PC-9 (cell line): ENCODE results near the gene AMDHD2. TPM values are rescaled to one million over a fixed set of nuclear protein-coding genes. Genes with fewer than 3 reads are reported as not detected.

ENCODE experiments used
- BruUV-seq: library from RNA; stranded (reverse); fragments of 400-500 nt; replicated peaks from 2 replicates; lab custom pipeline; 2021; lab: Mats Ljungman, UMichigan
- CTCF ChIA-PET: fragments of 300-600 bp; sonication (Branson Sonifier 250); formaldehyde crosslinking; loops from one replicate; lab custom pipeline; 2022; ENCODE audit warnings: antibody characterized with exemption; lab: Charles Lee
- POLR2A ChIA-PET: fragments of 300-600 bp; sonication (Branson Sonifier 250); formaldehyde crosslinking; loops from one replicate; lab custom pipeline; 2022; ENCODE audit warnings: antibody characterized with exemption; ENCODE audit not compliant: unreplicated experiment; lab: Charles Lee
- DNase-seq, 2 experiments: peaks; one replicate each; pipeline versions ENCODE4 v3.0.0 to v3.0.0-alpha.2; 2015 to 2022; ENCODE audit warnings: mixed read lengths in 1 of 2
- H2AFZ ChIP-seq: fragments of 200-600 bp; sonication (generic); 2 replicates; pipeline ENCODE4 v1.8.1; 2017; ENCODE audit warnings: antibody characterized with exemption
- H3F3A ChIP-seq: fragments of 200-600 bp; sonication (generic); 2 replicates; pipeline ENCODE4 v1.8.1; 2017; ENCODE audit warnings: antibody characterized with exemption, mild to moderate bottlenecking, low read depth; ENCODE audit not compliant: insufficient read depth
- H3K27ac ChIP-seq: fragments of 200-600 bp; sonication (generic); 2 replicates; pipeline ENCODE4 v1.6.1; 2016; ENCODE audit warnings: mixed run types
- H3K27me3 ChIP-seq: fragments of 200-600 bp; sonication (generic); 2 replicates; pipeline ENCODE4 v1.6.1; 2016; ENCODE audit warnings: low read depth, mixed run types; ENCODE audit not compliant: insufficient read depth
- H3K36me3 ChIP-seq: fragments of 200-600 bp; sonication (generic); 2 replicates; pipeline ENCODE4 v1.6.1; 2016; ENCODE audit warnings: low read depth, mixed run types
- H3K4me1 ChIP-seq: fragments of 200-600 bp; sonication (generic); replicated peaks from 2 replicates; pipeline ENCODE4 v1.6.1; 2016; ENCODE audit warnings: mixed run types; ENCODE audit not compliant: insufficient read depth
- H3K4me2 ChIP-seq: fragments of 200-600 bp; sonication (generic); 2 replicates; pipeline ENCODE4 v1.6.1; 2017; ENCODE audit warnings: mixed run types
- H3K4me3 ChIP-seq: fragments of 200-600 bp; sonication (generic); 2 replicates; pipeline ENCODE4 v1.6.1; 2016; ENCODE audit warnings: mixed run types
- H3K79me2 ChIP-seq: fragments of 200-600 bp; sonication (generic); 2 replicates; pipeline ENCODE4 v1.6.1; 2017; ENCODE audit warnings: low read depth, mixed run types
- H3K9me2 ChIP-seq: fragments of 200-600 bp; sonication (generic); 2 replicates; pipeline ENCODE4 v1.8.1; 2017; ENCODE audit warnings: mild to moderate bottlenecking; ENCODE audit not compliant: insufficient read depth
- H3K9me3 ChIP-seq: fragments of 200-600 bp; sonication (generic); 2 replicates; pipeline ENCODE4 v1.8.1; 2016; ENCODE audit warnings: low read depth; ENCODE audit not compliant: insufficient read depth
- H4K20me1 ChIP-seq: fragments of 200-600 bp; sonication (generic); 2 replicates; pipeline ENCODE4 v1.8.1; 2017; ENCODE audit not compliant: insufficient read depth
- CTCF ChIP-seq: fragments of 200-600 bp; sonication (generic); conservative IDR thresholded peaks from 2 replicates; pipeline ENCODE4 v1.6.1; 2017; ENCODE audit warnings: mixed run types, antibody characterized with exemption, mild to moderate bottlenecking, moderate library complexity
- EZH2 ChIP-seq: fragments of 200-600 bp; sonication (generic); IDR thresholded peaks from 2 replicates; pipeline ENCODE4 v1.8.0; 2017; ENCODE audit warnings: antibody characterized with exemption, low read depth
- intact Hi-C: fragments of 100-400 bp; cut with micrococcal nuclease; formaldehyde crosslinking; loops from one replicate; pipeline ENCODE4 v1.10.0; 2022; ENCODE audit not compliant: unreplicated experiment
- total RNA-seq: library from RNA; stranded (reverse); gene quantifications from 2 replicates; pipeline ENCODE4 v1.2.3, GENCODE V29; 2021

The AMDHD2 gene
- total RNA-seq, 1 experiment from 2014 or later, result 47.9 TPM

- no peaks in the 10 kb centered on the region; the same call in 1 of the 2 replicates for H3K79me2 ChIP-seq
- H3K4me2 ChIP-seq, result no peak overlapping the region
- H4K20me1 ChIP-seq, result no peaks in the 10 kb centered on the region
- no peak for TF ChIP-seq EZH2
- no peak for TF ChIP-seq CTCF
- H3K9me2 ChIP-seq, result no peaks in the 10 kb centered on the region
- DNase-seq, result no peak
- no peaks in the 10 kb centered on the region for H3F3A ChIP-seq
- POLR2A ChIA-PET, result no interaction called here
- no peaks in the 10 kb centered on the region for H3K27me3 ChIP-seq
- intact Hi-C loops, result no loop called here
- H3K4me1 ChIP-seq, result no peaks in the 10 kb centered on the region
- CTCF ChIA-PET, result no interaction called here
- no TSS peak for BruUV-seq
- no peak overlapping the region for H2AFZ ChIP-seq
- H3K9me3 ChIP-seq, result no peaks in the 10 kb centered on the region
- no peak overlapping the region for H3K4me3 ChIP-seq
- no peak overlapping the region for H3K27ac ChIP-seq
- no peaks in the 10 kb centered on the region for H3K36me3 ChIP-seq
These were observed 27.9 kb upstream of the AMDHD2 start for GRCh38 chr16:2492292-2492691.

DNA sequence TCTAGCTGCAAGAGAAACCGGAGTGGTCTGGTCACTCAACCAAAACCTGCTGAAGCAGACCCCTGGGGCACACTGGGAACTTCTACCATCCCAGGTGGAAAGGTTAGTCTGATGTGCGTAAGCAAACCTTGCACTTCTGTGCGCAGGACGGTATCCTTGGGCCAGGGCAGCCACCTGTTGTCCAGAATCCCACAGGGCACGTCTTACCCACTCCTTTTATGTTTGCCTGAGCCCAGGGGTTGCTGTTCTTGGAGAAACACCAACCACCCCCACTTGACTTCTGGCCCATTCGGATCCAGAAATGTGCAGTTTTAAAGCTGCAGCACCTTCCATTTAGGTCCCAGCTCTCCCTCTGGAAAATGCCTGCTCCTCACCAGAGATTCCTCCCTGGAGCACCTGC, 26.6 kb upstream of the AMDHD2 start:
- Histone ChIP-seq H3K27me3 (no peaks in the 10 kb centered on the region), H3K9me2 (no peaks in the 10 kb centered on the region), H2AFZ (no peak overlapping the region), H3K9me3 (no peaks in the 10 kb centered on the region), H3K4me3 (no peak overlapping the region), H3F3A (no peaks in the 10 kb centered on the region), H4K20me1 (0 out of 2 replicates have a peak, but pooled peaks cover 4% of the 10 kb centered on the region), H3K36me3 (no peaks in the 10 kb centered on the region), H3K4me2 (no peak overlapping the region), H3K27ac (no peak overlapping the region), H3K4me1 (no peaks in the 10 kb centered on the region), H3K79me2 (no peaks in the 10 kb centered on the region; the same call in 1 of the 2 replicates)
- intact Hi-C loops, result no loop called here
- DNase-seq, result no peak
- BruUV-seq, result no TSS peak
- POLR2A ChIA-PET, result no interaction called here
- TF ChIP-seq EZH2 (no peak), CTCF (no peak)
- CTCF ChIA-PET, result no interaction called here

- Histone ChIP-seq H3K4me1 (no peaks in the 10 kb centered on the region), H3F3A (no peaks in the 10 kb centered on the region), H2AFZ (no peak overlapping the region), H3K9me2 (no peaks in the 10 kb centered on the region), H3K79me2 (no peaks in the 10 kb centered on the region; the same call in 1 of the 2 replicates), H3K4me3 (no peak overlapping the region), H3K4me2 (no peak overlapping the region), H3K9me3 (no peaks in the 10 kb centered on the region), H3K27ac (no peak overlapping the region), H4K20me1 (0 out of 2 replicates have a peak, but pooled peaks cover 4% of the 10 kb centered on the region), H3K27me3 (no peaks in the 10 kb centered on the region), H3K36me3 (no peaks in the 10 kb centered on the region)
- DNase-seq, result no peak
- ChIA-PET CTCF (interaction anchor here (0.6 kb wide), 1 partner anchor 472 kb away, joined by 5 read pairs; no protein-coding TSS in a partner anchor), POLR2A (no interaction called here)
- TF ChIP-seq EZH2 (no peak), CTCF (no peak)
- intact Hi-C loops, result no loop called here
- no TSS peak for BruUV-seq
These were observed 25.6 kb upstream of the AMDHD2 start for GRCh38 chr16:2494616-2495015.
